ENCODE data around the gene DNAJC6. TPM values are rescaled to one million over a fixed set of nuclear protein-coding genes. Genes with fewer than 3 reads are reported as not detected.

DNAJC6 gene
- polyA plus RNA-seq, 2 of the 4 experiments (the other 2 are of a cell fraction), result 3.0 to 5.0 TPM

DNA sequence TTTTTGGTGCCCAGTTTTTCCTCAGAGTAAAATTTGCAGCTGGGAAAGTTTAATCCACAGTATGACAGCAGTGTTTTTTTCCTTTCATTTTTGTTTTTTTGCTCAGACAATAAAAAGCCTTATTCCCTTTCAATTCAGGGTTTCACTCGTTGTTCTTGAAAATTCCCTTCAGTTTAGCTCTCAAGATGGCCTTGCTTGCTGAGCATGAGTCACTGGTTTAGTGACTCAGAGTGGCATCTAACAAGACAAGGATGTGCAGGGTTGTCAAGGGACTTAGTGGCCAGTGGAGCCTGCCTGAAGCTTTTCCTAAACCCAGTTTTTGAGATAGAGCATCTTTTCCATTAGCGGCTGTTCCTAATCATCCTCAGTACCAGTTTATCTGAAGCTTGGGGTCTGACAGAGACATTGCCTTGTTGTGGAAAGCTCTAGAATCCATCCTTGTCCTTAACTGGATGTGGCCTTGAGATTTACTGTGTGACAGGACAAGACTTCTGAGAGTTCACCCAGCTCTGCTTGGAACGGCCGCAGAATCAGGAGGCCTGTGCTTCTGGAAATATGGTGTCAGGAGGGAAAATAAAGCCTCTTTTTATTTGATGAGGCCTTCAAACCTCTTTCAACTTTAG, 48.4 kb upstream of the DNAJC6 start:
- ATAC-seq (peak; percentile 88 to 91), FAIRE-seq (no peak), DNase-seq (ENCODE audit: low read depth in 1 of 2, low spot score in 1 of 2) (peak; percentile 59 to 71)
- TF ChIP-seq HES2 (IDR thresholded peaks at IDR 0.05) (no peak), FOSL2 (IDR thresholded peaks at IDR 0.05) (peak; percentile 43; the same call in 1 of the 2 replicates), FOSL2 (CRISPR knock-in tag; IDR thresholded peaks at IDR 0.05) (peak; percentile 89), JUNB (IDR thresholded peaks at IDR 0.05) (peak; percentile 25; the same call in 1 of the 2 replicates), ESRRA (IDR thresholded peaks at IDR 0.05; ENCODE audit: borderline replicate concordance, low read length) (no peak), GATA3 (IDR thresholded peaks at IDR 0.05; ENCODE audit: borderline replicate concordance) (no peak)
- 64% methylated on average over 3 of the region's 4 CpGs for WGBS (ENCODE audit: missing lambda C conversion rate)
- Histone ChIP-seq H3K27ac (peak overlapping the region in 1 of 2 experiments; percentile 1; a peak in 1 of 6 replicates), H3K4me3 (no peak overlapping the region), H3K4me1 (peaks cover 15% of the 10 kb centered on the region; the same call in 2 of the 3 replicates), H3K4me2 (peak overlapping the region; percentile 23), H3K9me3 (no peaks in the 10 kb centered on the region)
- CTCF ChIA-PET, result interaction anchor here (0.6 to 1.4 kb wide), 3 partner anchors 11 to 427 kb away, joined by 3 to 4 read pairs (median 4); no protein-coding TSS in a partner anchor
- POLR2A ChIA-PET, result interaction anchor here (1.2 kb wide), 1 partner anchor 159 kb away, joined by 7 read pairs; the partner anchor contains the start of genes LEPR and LEPROT

GRCh38 chr1:65263286-65263685, 46.1 kb upstream of the DNAJC6 start:
- H3K27ac ChIP-seq, result no peak overlapping the region
- no peak for FAIRE-seq
- H3K4me3 ChIP-seq, result no peak overlapping the region
- H3K4me1 ChIP-seq, result peaks cover 17% of the 10 kb centered on the region; the same call in 2 of the 3 replicates
- POLR2A ChIA-PET, result no interaction called here
- DNase-seq (ENCODE audit: low read depth in 1 of 2, low spot score in 1 of 2), result no peak
- WGBS (ENCODE audit: missing lambda C conversion rate), result 95% methylated on average over 1 of the region's 1 CpG
- TF ChIP-seq EP300 (IDR thresholded peaks at IDR 0.05) (no peak), HES2 (IDR thresholded peaks at IDR 0.05) (no peak), RCOR1 (IDR thresholded peaks at IDR 0.05; ENCODE audit: low read depth, low read length) (no peak), ZSCAN20 (CRISPR knock-in tag; IDR thresholded peaks at IDR 0.05) (no peak), HDAC2 (IDR thresholded peaks at IDR 0.05) (no peak), CEBPB (IDR thresholded peaks at IDR 0.05) (no peak), JUNB (IDR thresholded peaks at IDR 0.05) (no peak), ZNF302 (CRISPR knock-in tag; IDR thresholded peaks at IDR 0.05) (no peak), POLR2AphosphoS2 (conservative IDR thresholded peaks at IDR 0.05; ENCODE audit: low read length) (no peak), SREBF2 (IDR thresholded peaks at IDR 0.05) (no peak), EHMT2 (IDR thresholded peaks at IDR 0.05; ENCODE audit: low read depth) (no peak), NFE2L2 (conservative IDR thresholded peaks at IDR 0.05; ENCODE audit: low read length) (no peak)
- TF ChIP-seq, protein P1, sequence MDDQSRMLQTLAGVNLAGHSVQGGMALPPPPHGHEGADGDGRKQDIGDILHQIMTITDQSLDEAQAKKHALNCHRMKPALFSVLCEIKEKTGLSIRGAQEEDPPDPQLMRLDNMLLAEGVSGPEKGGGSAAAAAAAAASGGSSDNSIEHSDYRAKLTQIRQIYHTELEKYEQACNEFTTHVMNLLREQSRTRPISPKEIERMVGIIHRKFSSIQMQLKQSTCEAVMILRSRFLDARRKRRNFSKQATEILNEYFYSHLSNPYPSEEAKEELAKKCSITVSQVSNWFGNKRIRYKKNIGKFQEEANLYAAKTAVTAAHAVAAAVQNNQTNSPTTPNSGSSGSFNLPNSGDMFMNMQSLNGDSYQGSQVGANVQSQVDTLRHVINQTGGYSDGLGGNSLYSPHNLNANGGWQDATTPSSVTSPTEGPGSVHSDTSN (IDR thresholded peaks at IDR 0.05), result no peak
- H3K9me3 ChIP-seq, result no peaks in the 10 kb centered on the region
- CTCF ChIA-PET, result interaction anchor here (1.2 kb wide), 1 partner anchor 54 kb away, joined by 5 read pairs; no protein-coding TSS in a partner anchor
- no peak for ATAC-seq
- no peak overlapping the region for H3K4me2 ChIP-seq

DNA sequence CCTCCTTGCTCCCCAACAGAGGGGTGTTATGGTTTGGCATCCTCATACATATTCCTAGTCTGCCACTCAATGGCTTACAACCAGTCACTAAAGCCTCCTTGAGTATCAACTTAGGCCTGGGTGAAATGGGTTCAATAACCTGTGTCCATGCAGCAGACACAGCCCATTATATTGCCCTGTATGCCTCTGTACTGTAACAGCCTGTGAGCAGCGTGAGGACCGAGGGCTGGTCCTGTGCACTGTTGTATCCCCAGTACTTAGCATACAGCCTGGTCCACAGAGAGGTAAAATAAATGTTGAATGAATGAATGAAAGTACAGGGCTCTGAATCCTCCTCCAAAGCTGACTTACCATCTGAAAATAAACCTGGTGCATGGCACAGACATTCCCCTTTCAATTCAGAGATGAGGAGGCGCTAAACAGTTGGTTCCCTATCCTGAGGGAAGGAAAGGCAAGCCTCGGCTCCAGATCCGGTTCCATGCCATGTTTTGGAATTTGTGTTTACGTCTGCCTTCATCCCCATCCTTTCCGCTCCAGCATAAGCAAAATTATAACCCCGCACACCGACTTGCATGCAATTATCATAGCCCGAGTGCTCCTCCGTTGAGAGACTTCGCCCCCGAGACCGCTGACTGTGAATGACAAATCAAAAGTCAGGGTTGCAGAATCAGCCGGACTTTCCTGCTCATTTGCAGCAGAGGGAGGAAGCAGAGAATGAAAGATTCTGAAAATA, 45.0 kb upstream of the DNAJC6 start:
- WGBS (ENCODE audit: missing lambda C conversion rate), result 38% methylated on average over 15 of the region's 15 CpGs
- TF ChIP-seq RARB (CRISPR knock-in tag; IDR thresholded peaks at IDR 0.05), result no peak
- no peak for TF ChIP-seq MAFK (IDR thresholded peaks at IDR 0.05; ENCODE audit: partially characterized antibody)
- TF ChIP-seq MAZ (IDR thresholded peaks at IDR 0.05; ENCODE audit: borderline replicate concordance, low read depth, low read length), result no peak
- TF ChIP-seq CBX8 (IDR thresholded peaks at IDR 0.05), result no peak
- no peak for TF ChIP-seq FOSB (CRISPR knock-in tag; IDR thresholded peaks at IDR 0.05)
- TF ChIP-seq, protein P2, sequence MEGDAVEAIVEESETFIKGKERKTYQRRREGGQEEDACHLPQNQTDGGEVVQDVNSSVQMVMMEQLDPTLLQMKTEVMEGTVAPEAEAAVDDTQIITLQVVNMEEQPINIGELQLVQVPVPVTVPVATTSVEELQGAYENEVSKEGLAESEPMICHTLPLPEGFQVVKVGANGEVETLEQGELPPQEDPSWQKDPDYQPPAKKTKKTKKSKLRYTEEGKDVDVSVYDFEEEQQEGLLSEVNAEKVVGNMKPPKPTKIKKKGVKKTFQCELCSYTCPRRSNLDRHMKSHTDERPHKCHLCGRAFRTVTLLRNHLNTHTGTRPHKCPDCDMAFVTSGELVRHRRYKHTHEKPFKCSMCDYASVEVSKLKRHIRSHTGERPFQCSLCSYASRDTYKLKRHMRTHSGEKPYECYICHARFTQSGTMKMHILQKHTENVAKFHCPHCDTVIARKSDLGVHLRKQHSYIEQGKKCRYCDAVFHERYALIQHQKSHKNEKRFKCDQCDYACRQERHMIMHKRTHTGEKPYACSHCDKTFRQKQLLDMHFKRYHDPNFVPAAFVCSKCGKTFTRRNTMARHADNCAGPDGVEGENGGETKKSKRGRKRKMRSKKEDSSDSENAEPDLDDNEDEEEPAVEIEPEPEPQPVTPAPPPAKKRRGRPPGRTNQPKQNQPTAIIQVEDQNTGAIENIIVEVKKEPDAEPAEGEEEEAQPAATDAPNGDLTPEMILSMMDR (IDR thresholded peaks at IDR 0.05), result no peak
- TF ChIP-seq CBX2 (IDR thresholded peaks at IDR 0.05; ENCODE audit: borderline replicate concordance, low read depth), result no peak
- TF ChIP-seq CHD4 (IDR thresholded peaks at IDR 0.05; ENCODE audit: borderline replicate concordance), result no peak
- no peak for TF ChIP-seq JUN (IDR thresholded peaks at IDR 0.05)
- FAIRE-seq, result no peak
- peak overlapping the region; percentile 21; the same call in 1 of the 3 replicates for H3K4me3 ChIP-seq
- peak in 1 of 2 experiments; percentile 68; a peak in 3 of 6 replicates for ATAC-seq
- ChIA-PET POLR2A (no interaction called here), CTCF (no interaction called here)
- H3K27ac ChIP-seq, result no peak overlapping the region
- H3K4me2 ChIP-seq, result peak overlapping the region; percentile 52
- peaks cover 17% of the 10 kb centered on the region; the same call in 2 of the 3 replicates for H3K4me1 ChIP-seq
- H3K9me3 ChIP-seq, result no peaks in the 10 kb centered on the region
- DNase-seq (ENCODE audit: low read depth in 1 of 2, low spot score in 1 of 2), result peak in 1 of 2 experiments; percentile 29

All from A549 (cell line).